WTC11 (cell line): ENCODE data around the gene PDE8B. TPM values are rescaled to one million over a fixed set of nuclear protein-coding genes. Genes with fewer than 3 reads are reported as not detected.

ENCODE experiments used
- ATAC-seq: fragments of 200-7000 bp; cut with Tn5 transposase; 2 replicates; pipeline ENCODE4 v1.10.0; 2021; ENCODE audit warnings: mild to moderate bottlenecking, moderate library complexity
- CTCF ChIA-PET: fragments of 300-600 bp; sonication (Branson Sonifier 250); formaldehyde crosslinking; loops from one replicate; lab custom pipeline; 2021; ENCODE audit warnings: antibody characterized with exemption; lab: Charles Lee
- POLR2A ChIA-PET: fragments of 350-600 bp; sonication (Branson Sonifier 250); formaldehyde crosslinking; loops from one replicate; lab custom pipeline; 2021; ENCODE audit warnings: antibody characterized with exemption; lab: Charles Lee
- DNase-seq: peaks from one replicate; pipeline ENCODE4 v3.0.0; 2021; ENCODE audit warnings: low spot score
- H3K27ac Mint-ChIP-seq: 2 replicates; pipeline ENCODE4 v1.8.0; 2021; ENCODE audit warnings: mixed read lengths
- H3K27me3 Mint-ChIP-seq: 2 replicates; pipeline ENCODE4 v1.8.0; 2021; ENCODE audit warnings: low read depth, mild to moderate bottlenecking, moderate library complexity, mixed read lengths
- H3K36me3 Mint-ChIP-seq: 2 replicates; pipeline ENCODE4 v1.8.0; 2021; ENCODE audit warnings: mixed read lengths
- H3K4me1 Mint-ChIP-seq: 2 replicates; pipeline ENCODE4 v1.8.0; 2022; ENCODE audit warnings: mixed read lengths
- H3K4me3 Mint-ChIP-seq: 2 replicates; pipeline ENCODE4 v1.8.0; 2021; ENCODE audit warnings: mild to moderate bottlenecking, moderate library complexity, mixed read lengths
- H3K9me3 Mint-ChIP-seq: 2 replicates; pipeline ENCODE4 v1.8.0; 2021; ENCODE audit warnings: mixed read lengths
- ATF1 ChIP-seq: sonication (generic); formaldehyde crosslinking; IDR thresholded peaks from 2 replicates; pipeline ENCODE4 v1.8.1; 2023; ENCODE audit warnings: mild to moderate bottlenecking, moderate library complexity, missing genetic modification reagents
- CBFB ChIP-seq: sonication (generic); formaldehyde crosslinking; IDR thresholded peaks from 2 replicates; pipeline ENCODE4 v1.8.1; 2022; ENCODE audit warnings: mild to moderate bottlenecking, low read depth, missing genetic modification reagents
- CREM ChIP-seq: sonication (generic); formaldehyde crosslinking; IDR thresholded peaks from 2 replicates; pipeline ENCODE4 v1.8.1; 2022; ENCODE audit warnings: mild to moderate bottlenecking, missing genetic modification reagents, moderate library complexity
- E2F5 ChIP-seq: sonication (generic); formaldehyde crosslinking; IDR thresholded peaks from 2 replicates; pipeline ENCODE4 v1.8.1; 2022; ENCODE audit warnings: mild to moderate bottlenecking, moderate library complexity, missing genetic modification reagents
- FOXK1 ChIP-seq: sonication (generic); formaldehyde crosslinking; IDR thresholded peaks from 2 replicates; pipeline ENCODE4 v1.8.0; 2022; ENCODE audit warnings: mild to moderate bottlenecking, moderate library complexity, missing genetic modification reagents
- FOXP1 ChIP-seq: sonication (generic); formaldehyde crosslinking; IDR thresholded peaks from 2 replicates; pipeline ENCODE4 v1.8.0; 2022; ENCODE audit warnings: missing genetic modification reagents, mild to moderate bottlenecking, moderate library complexity, borderline replicate concordance
- JUN ChIP-seq: sonication (generic); formaldehyde crosslinking; IDR thresholded peaks from 2 replicates; pipeline ENCODE4 v1.8.0; 2023; ENCODE audit warnings: mild to moderate bottlenecking, missing genetic modification reagents
- MXD4 ChIP-seq: fragments of 250-450 bp; sonication (Bioruptor Pico); IDR thresholded peaks from 2 replicates; pipeline ENCODE4 v1.8.0; 2021; ENCODE audit warnings: mild to moderate bottlenecking, moderate library complexity, borderline replicate concordance
- NFE2L1 ChIP-seq: sonication (generic); formaldehyde crosslinking; IDR thresholded peaks from 2 replicates; pipeline ENCODE4 v1.8.1; 2023; ENCODE audit warnings: missing genetic modification reagents
- NR3C1 ChIP-seq: sonication (generic); formaldehyde crosslinking; conservative IDR thresholded peaks from 2 replicates; pipeline ENCODE4 v1.8.1; 2023; ENCODE audit warnings: low read depth, mild to moderate bottlenecking, missing genetic modification reagents
- RORB ChIP-seq: fragments of 250-450 bp; sonication (Bioruptor Pico); IDR thresholded peaks from 2 replicates; pipeline ENCODE4 v1.9.0; 2021; ENCODE audit warnings: mild to moderate bottlenecking
- SMAD4 ChIP-seq: sonication (generic); formaldehyde crosslinking; IDR thresholded peaks from 2 replicates; pipeline ENCODE4 v1.8.0; 2022; ENCODE audit warnings: mild to moderate bottlenecking, missing genetic modification reagents
- SOX15 ChIP-seq: fragments of 250-450 bp; sonication (Bioruptor Pico); IDR thresholded peaks from 2 replicates; pipeline ENCODE4 v1.9.0; 2021; ENCODE audit warnings: mild to moderate bottlenecking
- TP53 ChIP-seq: sonication (generic); formaldehyde crosslinking; IDR thresholded peaks from 2 replicates; pipeline ENCODE4 v1.8.1; 2023; ENCODE audit warnings: mild to moderate bottlenecking, missing genetic modification reagents
- ZBTB21 ChIP-seq: sonication (generic); formaldehyde crosslinking; IDR thresholded peaks from 2 replicates; pipeline ENCODE4 v1.8.1; 2023; ENCODE audit warnings: mild to moderate bottlenecking, missing genetic modification reagents, borderline replicate concordance
- ZNF121 ChIP-seq: sonication (generic); formaldehyde crosslinking; IDR thresholded peaks from 2 replicates; pipeline ENCODE4 v1.8.0; 2023; ENCODE audit warnings: missing genetic modification reagents
- ZNF219 ChIP-seq: sonication (generic); formaldehyde crosslinking; IDR thresholded peaks from 2 replicates; pipeline ENCODE4 v1.8.0; 2023; ENCODE audit warnings: missing genetic modification reagents, mild to moderate bottlenecking, borderline replicate concordance
- ZNF425 ChIP-seq: fragments of 250-450 bp; sonication (Bioruptor Pico); conservative IDR thresholded peaks from 2 replicates; pipeline ENCODE4 v1.9.0; 2021; ENCODE audit warnings: mild to moderate bottlenecking
- ZNF532 ChIP-seq: fragments of 250-450 bp; sonication (Bioruptor Pico); IDR thresholded peaks from 2 replicates; pipeline ENCODE4 v1.9.0; 2021; ENCODE audit warnings: mild to moderate bottlenecking, borderline replicate concordance
- total RNA-seq: library from RNA; stranded (reverse); gene quantifications from 3 replicates; pipeline ENCODE4 v1.2.3, GENCODE V29; 2021
- TF ChIP-seq, protein P1 (sequence below): sonication (generic); formaldehyde crosslinking; conservative IDR thresholded peaks from 2 replicates; pipeline ENCODE4 v1.8.1; 2023; ENCODE audit warnings: mild to moderate bottlenecking, low read depth, missing genetic modification reagents, moderate library complexity
- TF ChIP-seq, protein P2 (sequence below): sonication (generic); formaldehyde crosslinking; IDR thresholded peaks from 2 replicates; pipeline ENCODE4 v1.8.0; 2022; ENCODE audit warnings: missing genetic modification reagents
- TF ChIP-seq, protein P3 (sequence below): sonication (generic); formaldehyde crosslinking; IDR thresholded peaks from 2 replicates; pipeline ENCODE4 v1.8.0; 2022; ENCODE audit warnings: mild to moderate bottlenecking, missing genetic modification reagents

Gene PDE8B
- total RNA-seq, 1 experiment from 2014 or later, result 0.31 TPM

GRCh38 chr5:77194762-77195161 is 15.7 kb upstream of the PDE8B start:
- Mint-ChIP-seq H3K27ac (no peak overlapping the region), H3K9me3 (peaks cover 58% of the 10 kb centered on the region), H3K4me1 (no peaks in the 10 kb centered on the region), H3K36me3 (no peaks in the 10 kb centered on the region), H3K4me3 (no peak overlapping the region), H3K27me3 (peaks cover 5% of the 10 kb centered on the region; the same call in 1 of the 2 replicates)
- no peak for ATAC-seq
- CTCF ChIA-PET, result no interaction called here
- DNase-seq, result no peak
- POLR2A ChIA-PET, result no interaction called here
- TF ChIP-seq, protein P1, sequence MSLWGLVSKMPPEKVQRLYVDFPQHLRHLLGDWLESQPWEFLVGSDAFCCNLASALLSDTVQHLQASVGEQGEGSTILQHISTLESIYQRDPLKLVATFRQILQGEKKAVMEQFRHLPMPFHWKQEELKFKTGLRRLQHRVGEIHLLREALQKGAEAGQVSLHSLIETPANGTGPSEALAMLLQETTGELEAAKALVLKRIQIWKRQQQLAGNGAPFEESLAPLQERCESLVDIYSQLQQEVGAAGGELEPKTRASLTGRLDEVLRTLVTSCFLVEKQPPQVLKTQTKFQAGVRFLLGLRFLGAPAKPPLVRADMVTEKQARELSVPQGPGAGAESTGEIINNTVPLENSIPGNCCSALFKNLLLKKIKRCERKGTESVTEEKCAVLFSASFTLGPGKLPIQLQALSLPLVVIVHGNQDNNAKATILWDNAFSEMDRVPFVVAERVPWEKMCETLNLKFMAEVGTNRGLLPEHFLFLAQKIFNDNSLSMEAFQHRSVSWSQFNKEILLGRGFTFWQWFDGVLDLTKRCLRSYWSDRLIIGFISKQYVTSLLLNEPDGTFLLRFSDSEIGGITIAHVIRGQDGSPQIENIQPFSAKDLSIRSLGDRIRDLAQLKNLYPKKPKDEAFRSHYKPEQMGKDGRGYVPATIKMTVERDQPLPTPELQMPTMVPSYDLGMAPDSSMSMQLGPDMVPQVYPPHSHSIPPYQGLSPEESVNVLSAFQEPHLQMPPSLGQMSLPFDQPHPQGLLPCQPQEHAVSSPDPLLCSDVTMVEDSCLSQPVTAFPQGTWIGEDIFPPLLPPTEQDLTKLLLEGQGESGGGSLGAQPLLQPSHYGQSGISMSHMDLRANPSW (CRISPR knock-in tag), result no peak
- TF ChIP-seq ATF1 (no peak), ZNF532 (CRISPR knock-in tag) (no peak), FOXP1 (CRISPR knock-in tag) (no peak), ZNF219 (CRISPR knock-in tag) (no peak), MXD4 (CRISPR knock-in tag) (no peak), E2F5 (CRISPR knock-in tag) (no peak), JUN (CRISPR knock-in tag) (no peak), RORB (CRISPR knock-in tag) (no peak), SMAD4 (CRISPR knock-in tag) (no peak), ZNF121 (CRISPR knock-in tag) (no peak), NFE2L1 (CRISPR knock-in tag) (no peak), SOX15 (no peak), TP53 (CRISPR knock-in tag) (no peak)

DNA sequence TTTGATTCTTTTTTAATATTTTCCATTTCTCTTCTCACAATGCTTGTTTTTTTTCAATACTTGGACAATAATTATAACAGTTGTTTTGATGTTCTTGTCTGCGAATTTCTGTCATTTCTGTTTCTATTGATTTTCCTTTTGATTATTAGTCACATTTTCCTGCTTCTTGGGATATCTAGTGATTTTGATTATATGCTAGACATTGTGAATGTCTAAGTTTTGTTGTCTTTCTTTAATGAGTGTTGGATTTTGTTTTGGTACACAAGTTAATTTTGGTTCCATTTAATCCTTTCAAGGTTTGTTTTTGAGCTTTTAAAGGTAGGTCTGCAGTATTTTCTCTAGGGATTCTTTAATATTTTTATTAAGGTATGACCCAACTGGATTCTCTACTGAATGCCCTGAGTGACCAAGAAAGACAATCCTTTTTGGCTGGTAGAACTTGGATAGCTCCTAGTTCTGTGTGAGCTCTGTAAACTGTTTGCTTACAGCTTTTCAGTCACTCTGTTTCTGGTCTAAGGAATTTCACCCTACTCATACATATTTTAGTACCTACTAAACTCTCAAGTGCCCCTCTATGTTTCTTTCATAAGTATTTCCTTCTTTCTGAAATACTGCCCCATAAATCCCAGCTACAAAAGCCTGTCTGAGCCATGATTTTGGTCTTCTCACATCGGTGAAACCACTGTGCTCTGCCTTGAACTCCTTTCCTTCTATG is 12.5 kb upstream of the PDE8B start:
- ChIA-PET CTCF (no interaction called here), POLR2A (no interaction called here)
- DNase-seq (no peak), ATAC-seq (no peak)
- no peaks in the 10 kb centered on the region for H3K36me3 Mint-ChIP-seq
- peaks cover 9% of the 10 kb centered on the region; the same call in 1 of the 2 replicates for H3K27me3 Mint-ChIP-seq
- no peak overlapping the region for H3K27ac Mint-ChIP-seq
- H3K4me1 Mint-ChIP-seq, result no peaks in the 10 kb centered on the region
- H3K9me3 Mint-ChIP-seq, result peaks cover 45% of the 10 kb centered on the region
- H3K4me3 Mint-ChIP-seq, result no peak overlapping the region
- TF ChIP-seq ZNF425 (CRISPR knock-in tag) (no peak), CREM (CRISPR knock-in tag) (no peak), CBFB (no peak), TP53 (CRISPR knock-in tag) (no peak), NFE2L1 (CRISPR knock-in tag) (no peak), FOXK1 (CRISPR knock-in tag) (no peak), NR3C1 (no peak), ZBTB21 (no peak)
- TF ChIP-seq, protein P2, sequence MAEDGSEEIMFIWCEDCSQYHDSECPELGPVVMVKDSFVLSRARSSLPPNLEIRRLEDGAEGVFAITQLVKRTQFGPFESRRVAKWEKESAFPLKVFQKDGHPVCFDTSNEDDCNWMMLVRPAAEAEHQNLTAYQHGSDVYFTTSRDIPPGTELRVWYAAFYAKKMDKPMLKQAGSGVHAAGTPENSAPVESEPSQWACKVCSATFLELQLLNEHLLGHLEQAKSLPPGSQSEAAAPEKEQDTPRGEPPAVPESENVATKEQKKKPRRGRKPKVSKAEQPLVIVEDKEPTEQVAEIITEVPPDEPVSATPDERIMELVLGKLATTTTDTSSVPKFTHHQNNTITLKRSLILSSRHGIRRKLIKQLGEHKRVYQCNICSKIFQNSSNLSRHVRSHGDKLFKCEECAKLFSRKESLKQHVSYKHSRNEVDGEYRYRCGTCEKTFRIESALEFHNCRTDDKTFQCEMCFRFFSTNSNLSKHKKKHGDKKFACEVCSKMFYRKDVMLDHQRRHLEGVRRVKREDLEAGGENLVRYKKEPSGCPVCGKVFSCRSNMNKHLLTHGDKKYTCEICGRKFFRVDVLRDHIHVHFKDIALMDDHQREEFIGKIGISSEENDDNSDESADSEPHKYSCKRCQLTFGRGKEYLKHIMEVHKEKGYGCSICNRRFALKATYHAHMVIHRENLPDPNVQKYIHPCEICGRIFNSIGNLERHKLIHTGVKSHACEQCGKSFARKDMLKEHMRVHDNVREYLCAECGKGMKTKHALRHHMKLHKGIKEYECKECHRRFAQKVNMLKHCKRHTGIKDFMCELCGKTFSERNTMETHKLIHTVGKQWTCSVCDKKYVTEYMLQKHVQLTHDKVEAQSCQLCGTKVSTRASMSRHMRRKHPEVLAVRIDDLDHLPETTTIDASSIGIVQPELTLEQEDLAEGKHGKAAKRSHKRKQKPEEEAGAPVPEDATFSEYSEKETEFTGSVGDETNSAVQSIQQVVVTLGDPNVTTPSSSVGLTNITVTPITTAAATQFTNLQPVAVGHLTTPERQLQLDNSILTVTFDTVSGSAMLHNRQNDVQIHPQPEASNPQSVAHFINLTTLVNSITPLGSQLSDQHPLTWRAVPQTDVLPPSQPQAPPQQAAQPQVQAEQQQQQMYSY (CRISPR knock-in tag), result no peak
- TF ChIP-seq, protein P3, sequence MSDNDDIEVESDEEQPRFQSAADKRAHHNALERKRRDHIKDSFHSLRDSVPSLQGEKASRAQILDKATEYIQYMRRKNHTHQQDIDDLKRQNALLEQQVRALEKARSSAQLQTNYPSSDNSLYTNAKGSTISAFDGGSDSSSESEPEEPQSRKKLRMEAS (CRISPR knock-in tag), result no peak
